ENCODE data around the gene WDR86.

DNA sequence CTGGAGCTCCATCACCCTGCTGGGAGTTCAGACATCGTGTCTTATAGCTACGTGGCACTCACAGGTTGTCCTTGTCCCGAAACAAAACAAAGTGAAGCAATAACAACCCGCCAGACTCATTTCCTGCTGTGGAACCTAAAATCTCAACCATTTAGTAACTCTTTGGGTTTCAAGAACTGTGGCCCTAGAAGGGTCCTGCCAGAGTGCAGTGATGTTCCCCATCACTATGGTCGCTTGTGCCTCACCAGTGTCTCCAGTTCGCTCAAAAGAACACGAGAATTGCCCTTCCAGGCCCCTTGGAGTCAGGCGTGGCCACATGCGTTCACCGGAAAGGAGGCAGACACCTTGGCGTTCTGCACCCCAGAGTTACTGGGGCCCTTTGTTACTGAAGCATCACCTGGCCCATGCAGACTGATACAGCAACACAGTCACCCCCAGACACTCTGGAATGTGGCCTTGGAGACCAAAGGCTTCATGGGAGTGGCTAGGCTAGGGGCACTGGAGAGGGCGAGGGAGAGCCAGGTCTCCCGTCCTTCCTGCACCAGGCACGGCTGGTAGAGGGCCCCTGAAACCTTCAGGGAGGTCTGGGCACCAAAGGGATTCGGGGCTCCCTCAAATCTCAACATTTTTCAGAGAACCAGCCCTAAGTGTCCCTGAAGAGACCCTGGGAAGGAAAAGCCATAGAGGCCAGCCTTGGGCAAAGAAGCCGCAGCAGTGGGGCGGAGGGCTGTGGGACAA is 29.2 kb upstream of the WDR86 start:
- TF ChIP-seq, protein P1, sequence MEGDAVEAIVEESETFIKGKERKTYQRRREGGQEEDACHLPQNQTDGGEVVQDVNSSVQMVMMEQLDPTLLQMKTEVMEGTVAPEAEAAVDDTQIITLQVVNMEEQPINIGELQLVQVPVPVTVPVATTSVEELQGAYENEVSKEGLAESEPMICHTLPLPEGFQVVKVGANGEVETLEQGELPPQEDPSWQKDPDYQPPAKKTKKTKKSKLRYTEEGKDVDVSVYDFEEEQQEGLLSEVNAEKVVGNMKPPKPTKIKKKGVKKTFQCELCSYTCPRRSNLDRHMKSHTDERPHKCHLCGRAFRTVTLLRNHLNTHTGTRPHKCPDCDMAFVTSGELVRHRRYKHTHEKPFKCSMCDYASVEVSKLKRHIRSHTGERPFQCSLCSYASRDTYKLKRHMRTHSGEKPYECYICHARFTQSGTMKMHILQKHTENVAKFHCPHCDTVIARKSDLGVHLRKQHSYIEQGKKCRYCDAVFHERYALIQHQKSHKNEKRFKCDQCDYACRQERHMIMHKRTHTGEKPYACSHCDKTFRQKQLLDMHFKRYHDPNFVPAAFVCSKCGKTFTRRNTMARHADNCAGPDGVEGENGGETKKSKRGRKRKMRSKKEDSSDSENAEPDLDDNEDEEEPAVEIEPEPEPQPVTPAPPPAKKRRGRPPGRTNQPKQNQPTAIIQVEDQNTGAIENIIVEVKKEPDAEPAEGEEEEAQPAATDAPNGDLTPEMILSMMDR (conservative IDR thresholded peaks at IDR 0.05; ENCODE audit: low read depth, low read length): no peak
- no peak for TF ChIP-seq BHLHE40 (IDR thresholded peaks at IDR 0.05; ENCODE audit: low read depth, low read length)
- TF ChIP-seq MXI1 (IDR thresholded peaks at IDR 0.05; ENCODE audit: borderline replicate concordance, low read depth, low read length): no peak
- no peak for TF ChIP-seq POLR2A (IDR thresholded peaks at IDR 0.05; ENCODE audit: low read depth, low read length)
- no peak for TF ChIP-seq CEBPB (IDR thresholded peaks at IDR 0.05; ENCODE audit: low read depth, low read length)
- TF ChIP-seq MAZ (IDR thresholded peaks at IDR 0.05; ENCODE audit: borderline replicate concordance, low read depth, low read length): no peak
- no peak for TF ChIP-seq MAFK (IDR thresholded peaks at IDR 0.05; ENCODE audit: low read depth, low read length)
- TF ChIP-seq RAD21 (IDR thresholded peaks at IDR 0.05; ENCODE audit: low read length): no peak
- TF ChIP-seq RFX5 (IDR thresholded peaks at IDR 0.05; ENCODE audit: low read depth, low read length): no peak
